HUES48 (cell line): ENCODE results near the gene CRYGS.

Source experiments
- H3K27ac ChIP-seq: one replicate; pipeline ENCODE4 v1.7.0; 2013; ENCODE audit warnings: low read depth, low read length, inconsistent platforms
- H3K27me3 ChIP-seq: 2 replicates; pipeline ENCODE4 v1.6.1; 2013; ENCODE audit warnings: mild to moderate bottlenecking, low read length; ENCODE audit not compliant: control insufficient read depth, insufficient read depth
- H3K36me3 ChIP-seq: 2 replicates; pipeline ENCODE4 v1.6.1; 2013; ENCODE audit warnings: low read length; ENCODE audit not compliant: control insufficient read depth, insufficient read depth
- H3K4me1 ChIP-seq: 2 replicates; pipeline ENCODE4 v1.6.1; 2013; ENCODE audit warnings: mild to moderate bottlenecking, low read length; ENCODE audit not compliant: control insufficient read depth, insufficient read depth
- H3K4me3 ChIP-seq: 2 replicates; pipeline ENCODE4 v1.5.1; 2013; ENCODE audit warnings: mild to moderate bottlenecking, low read depth, low read length
- H3K9ac ChIP-seq: 2 replicates; pipeline ENCODE4 v1.6.1; 2013; ENCODE audit warnings: mild to moderate bottlenecking, low read depth, low read length, moderate library complexity
- H3K9me3 ChIP-seq: 2 replicates; pipeline ENCODE4 v1.6.1; 2013; ENCODE audit warnings: low read length; ENCODE audit not compliant: control insufficient read depth, insufficient read depth

CRYGS gene

GRCh38 chr3:186530415-186530814 is 13.8 kb downstream of the CRYGS start:
- no peak overlapping the region for H3K27ac ChIP-seq
- peaks cover 7% of the 10 kb centered on the region for H3K4me1 ChIP-seq

GRCh38 chr3:186529201-186529999 is 14.8 kb downstream of the CRYGS start:
- Histone ChIP-seq H3K9me3 (no peaks in the 10 kb centered on the region), H3K27ac (no peak overlapping the region), H3K27me3 (no peaks in the 10 kb centered on the region), H3K4me3 (no peak overlapping the region), H3K4me1 (peaks cover 7% of the 10 kb centered on the region), H3K36me3 (no peaks in the 10 kb centered on the region), H3K9ac (no peak overlapping the region)

More at GRCh38 chr3:186530415-186530814, 13.8 kb downstream of the CRYGS start:
- H3K9ac ChIP-seq, result no peak overlapping the region
- no peaks in the 10 kb centered on the region for H3K36me3 ChIP-seq
- no peaks in the 10 kb centered on the region for H3K27me3 ChIP-seq
- no peak overlapping the region for H3K4me3 ChIP-seq
- H3K9me3 ChIP-seq, result no peaks in the 10 kb centered on the region

GRCh38 chr3:186526256-186526606 is 17.9 kb downstream of the CRYGS start:
- Histone ChIP-seq H3K36me3 (no peaks in the 10 kb centered on the region), H3K4me1 (peaks cover 7% of the 10 kb centered on the region), H3K27ac (no peak overlapping the region), H3K9me3 (no peaks in the 10 kb centered on the region), H3K4me3 (no peak overlapping the region), H3K9ac (no peak overlapping the region), H3K27me3 (no peaks in the 10 kb centered on the region)

- H3K4me1 ChIP-seq, result peaks cover 4% of the 10 kb centered on the region
- H3K27ac ChIP-seq, result no peak overlapping the region
- no peaks in the 10 kb centered on the region for H3K27me3 ChIP-seq
- H3K9me3 ChIP-seq, result no peaks in the 10 kb centered on the region
- no peak overlapping the region for H3K9ac ChIP-seq
- no peak overlapping the region for H3K4me3 ChIP-seq
- no peaks in the 10 kb centered on the region for H3K36me3 ChIP-seq
Observed at GRCh38 chr3:186525369-186526255, 18.6 kb downstream of the CRYGS start.

GRCh38 chr3:186524616-186525015 is 19.6 kb downstream of the CRYGS start:
- H3K4me3 ChIP-seq, result no peak overlapping the region
- H3K9me3 ChIP-seq, result no peaks in the 10 kb centered on the region
- no peaks in the 10 kb centered on the region for H3K27me3 ChIP-seq
- H3K9ac ChIP-seq, result no peak overlapping the region
- H3K4me1 ChIP-seq, result no peaks in the 10 kb centered on the region
- H3K27ac ChIP-seq, result no peak overlapping the region
- H3K36me3 ChIP-seq, result no peaks in the 10 kb centered on the region

GRCh38 chr3:186523434-186523833 is 20.7 kb downstream of the CRYGS start:
- Histone ChIP-seq H3K36me3 (no peaks in the 10 kb centered on the region), H3K4me1 (no peaks in the 10 kb centered on the region), H3K9me3 (no peaks in the 10 kb centered on the region), H3K27me3 (no peaks in the 10 kb centered on the region), H3K27ac (no peak overlapping the region), H3K9ac (no peak overlapping the region), H3K4me3 (no peak overlapping the region)

- H3K36me3 ChIP-seq, result no peaks in the 10 kb centered on the region
- H3K27ac ChIP-seq, result no peak overlapping the region
- no peak overlapping the region for H3K4me3 ChIP-seq
- no peaks in the 10 kb centered on the region for H3K27me3 ChIP-seq
- H3K4me1 ChIP-seq, result no peaks in the 10 kb centered on the region
- no peaks in the 10 kb centered on the region for H3K9me3 ChIP-seq
- H3K9ac ChIP-seq, result no peak overlapping the region
Observed at GRCh38 chr3:186523022-186523421, 21.2 kb downstream of the CRYGS start.

GRCh38 chr3:186520957-186521842 is 23.0 kb downstream of the CRYGS start:
- no peak overlapping the region for H3K9ac ChIP-seq
- H3K27me3 ChIP-seq, result no peaks in the 10 kb centered on the region
- no peaks in the 10 kb centered on the region for H3K4me1 ChIP-seq
- H3K36me3 ChIP-seq, result no peaks in the 10 kb centered on the region
- H3K4me3 ChIP-seq, result no peak overlapping the region
- no peaks in the 10 kb centered on the region for H3K9me3 ChIP-seq
- no peak overlapping the region for H3K27ac ChIP-seq

- H3K9me3 ChIP-seq, result no peaks in the 10 kb centered on the region
- H3K36me3 ChIP-seq, result no peaks in the 10 kb centered on the region
- no peaks in the 10 kb centered on the region for H3K4me1 ChIP-seq
- H3K4me3 ChIP-seq, result no peak overlapping the region
- H3K27me3 ChIP-seq, result no peaks in the 10 kb centered on the region
- no peak overlapping the region for H3K9ac ChIP-seq
- H3K27ac ChIP-seq, result no peak overlapping the region
Observed at GRCh38 chr3:186520431-186520830, 23.7 kb downstream of the CRYGS start.

GRCh38 chr3:186519021-186519658 is 25.0 kb downstream of the CRYGS start:
- Histone ChIP-seq H3K36me3 (no peaks in the 10 kb centered on the region), H3K4me1 (no peaks in the 10 kb centered on the region), H3K9me3 (no peaks in the 10 kb centered on the region), H3K27me3 (no peaks in the 10 kb centered on the region), H3K27ac (no peak overlapping the region), H3K9ac (no peak overlapping the region), H3K4me3 (no peak overlapping the region)
